H9 (cell line): ENCODE results near the gene NPAS3. TPM values are rescaled to one million over a fixed set of nuclear protein-coding genes. Genes with fewer than 3 reads are reported as not detected.

Experiments
- DNase-seq: peaks from one replicate; pipeline ENCODE4 v3.0.0-alpha.2; 2017
- H2AFZ ChIP-seq: one replicate; pipeline ENCODE4 v1.6.1; 2013; ENCODE audit warnings: mild to moderate bottlenecking, low read length, control low read depth, moderate library complexity
- H2AK5ac ChIP-seq: 2 replicates; pipeline ENCODE4 v1.6.1; 2013; ENCODE audit warnings: low read length, control low read depth, mixed read lengths; ENCODE audit not compliant: insufficient read length
- H2BK120ac ChIP-seq: one replicate; pipeline ENCODE4 v1.6.1; 2013; ENCODE audit warnings: low read depth, mild to moderate bottlenecking, low read length, control low read depth, inconsistent platforms; ENCODE audit not compliant: poor library complexity, severe bottlenecking
- H2BK12ac ChIP-seq: 2 replicates; pipeline ENCODE4 v1.6.1; 2013; ENCODE audit warnings: low read length, control low read depth, mixed read lengths, low read depth; ENCODE audit not compliant: insufficient read length
- H2BK15ac ChIP-seq: 2 replicates; pipeline ENCODE4 v1.6.1; 2013; ENCODE audit warnings: low read depth, low read length, control low read depth
- H2BK20ac ChIP-seq: one replicate; pipeline ENCODE4 v1.6.1; 2013; ENCODE audit warnings: low read depth, mild to moderate bottlenecking, low read length, control low read depth, inconsistent platforms; ENCODE audit not compliant: poor library complexity, severe bottlenecking
- H2BK5ac ChIP-seq: 2 replicates; pipeline ENCODE4 v1.6.1; 2013; ENCODE audit warnings: low read length, control low read depth, mixed read lengths; ENCODE audit not compliant: insufficient read length
- H3K14ac ChIP-seq: 2 replicates; pipeline ENCODE4 v1.6.1; 2013; ENCODE audit warnings: low read length, control low read depth; ENCODE audit not compliant: insufficient read depth
- H3K18ac ChIP-seq: 2 replicates; pipeline ENCODE4 v1.6.1; 2013; ENCODE audit warnings: low read depth, mild to moderate bottlenecking, mixed read lengths, low read length, control low read depth; ENCODE audit not compliant: insufficient read length
- H3K23ac ChIP-seq: 2 replicates; pipeline ENCODE4 v1.6.1; 2013; ENCODE audit warnings: low read length, control low read depth, mixed read lengths, low read depth; ENCODE audit not compliant: insufficient read length
- H3K23me2 ChIP-seq: 2 replicates; pipeline ENCODE4 v1.6.1; 2013; ENCODE audit warnings: low read depth, mild to moderate bottlenecking, mixed read lengths, low read length, control low read depth; ENCODE audit not compliant: insufficient read length, poor library complexity, severe bottlenecking
- H3K27ac ChIP-seq: 2 replicates; pipeline ENCODE4 v1.5.1; 2013; ENCODE audit warnings: low read length, control low read depth, mixed read lengths, low read depth; ENCODE audit not compliant: insufficient read length
- H3K27me3 ChIP-seq: 2 replicates; pipeline ENCODE4 v1.6.1; 2013; ENCODE audit warnings: low read length, control low read depth, inconsistent platforms; ENCODE audit not compliant: insufficient read depth
- H3K4ac ChIP-seq: 2 replicates; pipeline ENCODE4 v1.6.1; 2013; ENCODE audit warnings: low read depth, mild to moderate bottlenecking, control low read depth, inconsistent platforms, low read length, moderate library complexity
- H3K4me1 ChIP-seq: 2 replicates; pipeline ENCODE4 v1.6.1; 2013; ENCODE audit warnings: low read length, control low read depth, inconsistent platforms; ENCODE audit not compliant: insufficient read depth
- H3K4me2 ChIP-seq: 2 replicates; pipeline ENCODE4 v1.6.1; 2013; ENCODE audit warnings: low read length, control low read depth, mixed read lengths; ENCODE audit not compliant: insufficient read length, insufficient read depth
- H3K56ac ChIP-seq: 2 replicates; pipeline ENCODE4 v1.6.1; 2013; ENCODE audit warnings: low read depth, mild to moderate bottlenecking, mixed read lengths, low read length, control low read depth; ENCODE audit not compliant: insufficient read length
- H3K79me1 ChIP-seq: 2 replicates; pipeline ENCODE4 v1.6.1; 2013; ENCODE audit warnings: low read depth, mild to moderate bottlenecking, moderate library complexity, low read length, control low read depth, inconsistent platforms; ENCODE audit not compliant: insufficient read depth, poor library complexity, severe bottlenecking
- H3K79me2 ChIP-seq: 2 replicates; pipeline ENCODE4 v1.6.1; 2013; ENCODE audit warnings: low read length, control low read depth, inconsistent platforms; ENCODE audit not compliant: insufficient read depth
- H3K9ac ChIP-seq: 2 replicates; pipeline ENCODE4 v1.6.1; 2013; ENCODE audit warnings: low read length, control low read depth, mixed read lengths; ENCODE audit not compliant: insufficient read length; ENCODE audit errors: extremely low read depth
- H3K9me3 ChIP-seq: one replicate; pipeline ENCODE4 v1.6.1; 2013; ENCODE audit warnings: low read depth, low read length, inconsistent platforms; ENCODE audit not compliant: control insufficient read depth
- H3T11ph ChIP-seq: one replicate; pipeline ENCODE4 v1.6.1; 2013; ENCODE audit warnings: mild to moderate bottlenecking, low read length, control low read depth, inconsistent platforms
- H4K20me1 ChIP-seq: one replicate; pipeline ENCODE4 v1.6.1; 2013; ENCODE audit not compliant: control insufficient read depth, insufficient read length, insufficient read depth
- H4K5ac ChIP-seq: 2 replicates; pipeline ENCODE4 v1.6.1; 2013; ENCODE audit warnings: low read depth, mild to moderate bottlenecking, mixed read lengths, low read length, control low read depth; ENCODE audit not compliant: insufficient read length
- H4K8ac ChIP-seq: replicated peaks from 2 replicates; pipeline ENCODE4 v1.6.1; 2013; ENCODE audit warnings: low read length, control low read depth, mixed read lengths, low read depth; ENCODE audit not compliant: insufficient read length
- H4K91ac ChIP-seq: 2 replicates; pipeline ENCODE4 v1.6.1; 2013; ENCODE audit warnings: low read depth, mild to moderate bottlenecking, moderate library complexity, mixed read lengths, low read length, control low read depth; ENCODE audit not compliant: insufficient read length
- H3K27ac Mint-ChIP-seq, 3 experiments: 2 replicates in 2 of 3; 3 replicates in 1 of 3; pipeline ENCODE4 v1.8.0; 2020 to 2021; ENCODE audit warnings: mixed read lengths in 3 of 3, mild to moderate bottlenecking in 1 of 3, moderate library complexity in 1 of 3
- H3K27me3 Mint-ChIP-seq: 2 replicates; pipeline ENCODE4 v1.8.0; 2021; ENCODE audit warnings: low read depth, mild to moderate bottlenecking, moderate library complexity, mixed read lengths
- H3K36me3 Mint-ChIP-seq, 3 experiments: 2 replicates in 2 of 3; 3 replicates in 1 of 3; pipeline ENCODE4 v1.8.0; 2020 to 2021; ENCODE audit warnings: low read depth in 3 of 3, mixed read lengths in 3 of 3; ENCODE audit not compliant: insufficient read depth in 1 of 3
- H3K4me1 Mint-ChIP-seq, 2 experiments: 2 replicates each; pipeline ENCODE4 v1.8.0; 2020; ENCODE audit warnings: mixed read lengths in 2 of 2
- H3K4me3 Mint-ChIP-seq, 2 experiments: 2 replicates in 1 of 2; 3 replicates in 1 of 2; pipeline ENCODE4 v1.8.0; 2020 to 2021; ENCODE audit warnings: mild to moderate bottlenecking in 2 of 2, mixed read lengths in 2 of 2, moderate library complexity in 1 of 2
- H3K9me3 Mint-ChIP-seq, 2 experiments: 2 replicates in 1 of 2; 3 replicates in 1 of 2; pipeline ENCODE4 v1.8.0; 2020; ENCODE audit warnings: mild to moderate bottlenecking in 2 of 2, mixed read lengths in 2 of 2, moderate library complexity in 1 of 2
- WGBS: extraction: QIAGEN DNeasy Blood & Tissue Kit; methylation state at CpG from one replicate; pipeline ENCODE4 v1.1.7; 2013; ENCODE audit warnings: missing lambda C conversion rate, low lambda C conversion rate, mixed read lengths; ENCODE audit not compliant: insufficient read length; ENCODE audit errors: extremely low coverage; 5-methylcytosine and 5-hydroxymethylcytosine counted together
- total RNA-seq: library from RNA; stranded (reverse); gene quantifications from 2 replicates; pipeline ENCODE4 v1.2.1, GENCODE V29; 2021
- TF ChIP-seq, protein P1 (sequence below): fragments of 200-600 bp; sonication (generic); conservative IDR thresholded peaks from 3 replicates; pipeline ENCODE4 v1.8.0; 2021; ENCODE audit warnings: antibody characterized with exemption, mild to moderate bottlenecking

The NPAS3 gene
- total RNA-seq, 1 experiment from 2014 or later = 0.17 TPM

DNA sequence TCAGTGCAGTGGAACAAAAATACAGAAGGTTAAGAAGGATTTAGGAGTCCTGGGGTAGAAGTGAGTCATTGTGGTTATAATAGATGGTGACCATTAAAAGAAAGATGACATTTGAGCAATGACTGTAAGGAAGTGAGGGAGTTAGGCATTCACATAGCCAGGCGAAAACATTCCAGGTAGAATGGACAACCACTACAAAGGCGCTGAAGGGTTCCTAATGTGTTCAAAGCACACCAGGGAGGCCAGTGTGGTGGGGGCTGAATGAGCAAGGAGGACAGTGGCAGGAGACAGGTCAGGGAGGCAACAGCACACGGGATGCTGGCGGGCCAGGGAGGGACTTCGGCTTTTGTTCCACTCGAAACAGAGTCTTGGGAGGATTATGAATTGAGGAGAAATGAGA lies 129.9 kb downstream of the NPAS3 start:
- DNase-seq = no peak
- no peak overlapping the region for H3K9ac ChIP-seq
- H3K4ac ChIP-seq = no peak overlapping the region
- H3K18ac ChIP-seq = no peak overlapping the region
- WGBS = no CpG with 5 or more reads among the region's 6 CpGs
- no peak overlapping the region for H3K23ac ChIP-seq
- no peak overlapping the region for H3K27ac ChIP-seq
- no peaks in the 10 kb centered on the region for H4K20me1 ChIP-seq
- H3K79me2 ChIP-seq = no peaks in the 10 kb centered on the region
- H3K27me3 ChIP-seq = no peaks in the 10 kb centered on the region
- no peak overlapping the region for H3K27ac Mint-ChIP-seq
- H2AK5ac ChIP-seq = no peak overlapping the region
- no peaks in the 10 kb centered on the region for H3K23me2 ChIP-seq
- H2AFZ ChIP-seq = no peak overlapping the region
- no peak overlapping the region for H2BK5ac ChIP-seq
- no peak overlapping the region for H2BK12ac ChIP-seq
- no peak overlapping the region for H2BK120ac ChIP-seq
- no peak overlapping the region for H3K4me3 Mint-ChIP-seq
- H3K9me3 Mint-ChIP-seq = no peaks in the 10 kb centered on the region
- H2BK20ac ChIP-seq = no peak overlapping the region
- no peak overlapping the region for H3K56ac ChIP-seq
- no peak overlapping the region for H4K8ac ChIP-seq
- no peak overlapping the region for H3K4me2 ChIP-seq
- no peak overlapping the region for H3T11ph ChIP-seq
- H3K79me1 ChIP-seq = no peaks in the 10 kb centered on the region
- no peak overlapping the region for H4K91ac ChIP-seq
- no peaks in the 10 kb centered on the region for H3K4me1 ChIP-seq
- TF ChIP-seq, protein P1, sequence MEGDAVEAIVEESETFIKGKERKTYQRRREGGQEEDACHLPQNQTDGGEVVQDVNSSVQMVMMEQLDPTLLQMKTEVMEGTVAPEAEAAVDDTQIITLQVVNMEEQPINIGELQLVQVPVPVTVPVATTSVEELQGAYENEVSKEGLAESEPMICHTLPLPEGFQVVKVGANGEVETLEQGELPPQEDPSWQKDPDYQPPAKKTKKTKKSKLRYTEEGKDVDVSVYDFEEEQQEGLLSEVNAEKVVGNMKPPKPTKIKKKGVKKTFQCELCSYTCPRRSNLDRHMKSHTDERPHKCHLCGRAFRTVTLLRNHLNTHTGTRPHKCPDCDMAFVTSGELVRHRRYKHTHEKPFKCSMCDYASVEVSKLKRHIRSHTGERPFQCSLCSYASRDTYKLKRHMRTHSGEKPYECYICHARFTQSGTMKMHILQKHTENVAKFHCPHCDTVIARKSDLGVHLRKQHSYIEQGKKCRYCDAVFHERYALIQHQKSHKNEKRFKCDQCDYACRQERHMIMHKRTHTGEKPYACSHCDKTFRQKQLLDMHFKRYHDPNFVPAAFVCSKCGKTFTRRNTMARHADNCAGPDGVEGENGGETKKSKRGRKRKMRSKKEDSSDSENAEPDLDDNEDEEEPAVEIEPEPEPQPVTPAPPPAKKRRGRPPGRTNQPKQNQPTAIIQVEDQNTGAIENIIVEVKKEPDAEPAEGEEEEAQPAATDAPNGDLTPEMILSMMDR = no peak
- H4K5ac ChIP-seq = no peak overlapping the region
- H3K14ac ChIP-seq = no peak overlapping the region
- H3K36me3 Mint-ChIP-seq = no peaks in the 10 kb centered on the region
- no peaks in the 10 kb centered on the region for H3K9me3 ChIP-seq
- no peaks in the 10 kb centered on the region for H3K4me1 Mint-ChIP-seq
- no peaks in the 10 kb centered on the region for H3K27me3 Mint-ChIP-seq
- H2BK15ac ChIP-seq = no peak overlapping the region
